Activated CD4-positive, alpha-beta T cell treated with anti-CD3 and anti-CD28 coated beads, Interleukin-10, Interleukin-2, amounts not matched to agents 100 ng/mL and 50 ng/mL, durations not matched to agents 16 hours and 8 hours (primary cell): ENCODE results near the gene TRIO.
A peak's percentile ranks its signal among the peaks of the same experiment; 100 is the strongest.

Experiments
- DNase-seq: peaks from one replicate; pipeline ENCODE4 v3.0.0-alpha.2; 2020

Gene TRIO

GRCh38 chr5:14404780-14405179, 261.6 kb downstream of the TRIO start:
- no peak for DNase-seq

- no peak for DNase-seq
Observed at GRCh38 chr5:14405267-14405666, 262.1 kb downstream of the TRIO start.

GRCh38 chr5:14405706-14406553, 262.8 kb downstream of the TRIO start:
- no peak for DNase-seq

- DNase-seq = no peak
Observed at GRCh38 chr5:14406554-14406849, 263.4 kb downstream of the TRIO start.

GRCh38 chr5:14407051-14407450, 263.9 kb downstream of the TRIO start:
- no peak for DNase-seq

- no peak for DNase-seq
Observed at GRCh38 chr5:14407746-14408175, 264.6 kb downstream of the TRIO start.

- DNase-seq = no peak
Observed at GRCh38 chr5:14408969-14409586, 265.9 kb downstream of the TRIO start.

GRCh38 chr5:14410068-14410393, 266.9 kb downstream of the TRIO start:
- no peak for DNase-seq

GRCh38 chr5:14410394-14411201, 267.5 kb downstream of the TRIO start:
- DNase-seq = no peak

GRCh38 chr5:14411216-14411615, 268.1 kb downstream of the TRIO start:
- no peak for DNase-seq

- DNase-seq = peak; percentile 58
Observed at GRCh38 chr5:14413331-14413750, 270.2 kb downstream of the TRIO start.

GRCh38 chr5:14414007-14414406, 270.9 kb downstream of the TRIO start:
- DNase-seq = peak; percentile 23

GRCh38 chr5:14414656-14415023, 271.5 kb downstream of the TRIO start:
- no peak for DNase-seq

- peak; percentile 86 for DNase-seq
Observed at GRCh38 chr5:14415024-14415697, 272.0 kb downstream of the TRIO start.

- peak; percentile 78 for DNase-seq
Observed at GRCh38 chr5:14415698-14416074, 272.5 kb downstream of the TRIO start.

- DNase-seq = peak; percentile 38
Observed at GRCh38 chr5:14416621-14417275, 273.6 kb downstream of the TRIO start.

GRCh38 chr5:14417276-14417730, 274.2 kb downstream of the TRIO start:
- no peak for DNase-seq

- DNase-seq = no peak
Observed at GRCh38 chr5:14417792-14418765, 274.9 kb downstream of the TRIO start.

- no peak for DNase-seq
Observed at GRCh38 chr5:14419686-14420085, 276.5 kb downstream of the TRIO start.

GRCh38 chr5:14420101-14420811, 277.1 kb downstream of the TRIO start:
- no peak for DNase-seq

- DNase-seq = no peak
Observed at GRCh38 chr5:14421851-14422250, 278.7 kb downstream of the TRIO start.
